Upper lobe of right lung (tissue), 1 donor: Measurements from ENCODE around the gene KRTAP3-2. TPM values are rescaled to one million over a fixed set of nuclear protein-coding genes. Genes with fewer than 3 reads are reported as not detected.

Experiments used
- ATAC-seq: fragments of 200-7000 bp; cut with Tn5 transposase; one replicate; pipeline ENCODE4 v1.9.1; 2020; ENCODE audit warnings: mild to moderate bottlenecking, moderate library complexity
- DNase-seq: peaks from one replicate; pipeline ENCODE4 v3.0.0-alpha.2; 2020
- H3K27ac ChIP-seq: fragments of 200-600 bp; one replicate; pipeline ENCODE4 v1.8.0; 2022
- H3K27me3 ChIP-seq: fragments of 200-600 bp; one replicate; pipeline ENCODE4 v1.8.0; 2022; ENCODE audit warnings: mild to moderate bottlenecking
- H3K36me3 ChIP-seq: fragments of 200-600 bp; one replicate; pipeline ENCODE4 v1.8.0; 2022
- H3K4me1 ChIP-seq: fragments of 200-600 bp; one replicate; pipeline ENCODE4 v1.8.0; 2022
- H3K4me3 ChIP-seq: fragments of 200-600 bp; one replicate; pipeline ENCODE4 v1.8.0; 2022; ENCODE audit warnings: mild to moderate bottlenecking
- H3K9me3 ChIP-seq: fragments of 200-600 bp; one replicate; pipeline ENCODE4 v1.8.0; 2022
- intact Hi-C: fragments of 100-400 bp; cut with DNase I; formaldehyde crosslinking; loops from one replicate; pipeline ENCODE4 v1.11.0; 2022
- total RNA-seq: library from RNA; stranded (reverse); fragmentation: NEBNext Ultra II Directional; extraction: Animal tissue kit (Norgen Biotek cat#: 25700); gene quantifications from one replicate; pipeline ENCODE4 v1.2.1, GENCODE V29; 2021
- TF ChIP-seq, protein P1 (sequence below): fragments of 200-600 bp; IDR thresholded peaks from one replicate; pipeline ENCODE4 v1.8.0; 2022; ENCODE audit warnings: antibody characterized with exemption
- donor health status: DM: no; HTN: yes; CAD: no; lungs with severe emphysema.

The KRTAP3-2 gene
- total RNA-seq, 1 donor from 2014 or later, result not detected

DNA sequence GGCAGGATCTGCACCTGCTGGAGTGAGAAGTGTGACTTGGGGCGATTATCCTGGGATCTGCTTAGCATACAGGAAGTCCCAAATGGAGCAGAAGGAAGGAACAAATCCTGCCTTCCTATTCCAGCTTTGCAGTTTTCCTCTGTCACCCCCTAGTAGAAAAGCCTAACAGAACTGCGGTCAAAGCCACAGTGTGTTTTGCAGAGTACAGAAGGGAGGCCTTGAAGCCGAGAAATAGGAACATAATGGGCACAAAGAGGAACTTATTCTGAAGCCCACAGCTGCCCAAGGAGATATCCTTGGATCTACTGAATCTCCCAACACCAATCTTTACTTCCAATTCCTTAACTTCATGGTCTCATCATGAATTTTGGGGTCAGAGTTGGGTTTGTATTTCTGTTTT, 18.8 kb upstream of the KRTAP3-2 start:
- ATAC-seq (no peak), DNase-seq (no peak)
- Histone ChIP-seq H3K36me3 (no peaks in the 10 kb centered on the region), H3K27me3 (peaks cover 5% of the 10 kb centered on the region), H3K9me3 (no peaks in the 10 kb centered on the region), H3K4me1 (no peaks in the 10 kb centered on the region), H3K4me3 (no peak overlapping the region), H3K27ac (no peak overlapping the region)
- TF ChIP-seq, protein P1, sequence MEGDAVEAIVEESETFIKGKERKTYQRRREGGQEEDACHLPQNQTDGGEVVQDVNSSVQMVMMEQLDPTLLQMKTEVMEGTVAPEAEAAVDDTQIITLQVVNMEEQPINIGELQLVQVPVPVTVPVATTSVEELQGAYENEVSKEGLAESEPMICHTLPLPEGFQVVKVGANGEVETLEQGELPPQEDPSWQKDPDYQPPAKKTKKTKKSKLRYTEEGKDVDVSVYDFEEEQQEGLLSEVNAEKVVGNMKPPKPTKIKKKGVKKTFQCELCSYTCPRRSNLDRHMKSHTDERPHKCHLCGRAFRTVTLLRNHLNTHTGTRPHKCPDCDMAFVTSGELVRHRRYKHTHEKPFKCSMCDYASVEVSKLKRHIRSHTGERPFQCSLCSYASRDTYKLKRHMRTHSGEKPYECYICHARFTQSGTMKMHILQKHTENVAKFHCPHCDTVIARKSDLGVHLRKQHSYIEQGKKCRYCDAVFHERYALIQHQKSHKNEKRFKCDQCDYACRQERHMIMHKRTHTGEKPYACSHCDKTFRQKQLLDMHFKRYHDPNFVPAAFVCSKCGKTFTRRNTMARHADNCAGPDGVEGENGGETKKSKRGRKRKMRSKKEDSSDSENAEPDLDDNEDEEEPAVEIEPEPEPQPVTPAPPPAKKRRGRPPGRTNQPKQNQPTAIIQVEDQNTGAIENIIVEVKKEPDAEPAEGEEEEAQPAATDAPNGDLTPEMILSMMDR, result no peak
- intact Hi-C loops, result no loop called here

DNA sequence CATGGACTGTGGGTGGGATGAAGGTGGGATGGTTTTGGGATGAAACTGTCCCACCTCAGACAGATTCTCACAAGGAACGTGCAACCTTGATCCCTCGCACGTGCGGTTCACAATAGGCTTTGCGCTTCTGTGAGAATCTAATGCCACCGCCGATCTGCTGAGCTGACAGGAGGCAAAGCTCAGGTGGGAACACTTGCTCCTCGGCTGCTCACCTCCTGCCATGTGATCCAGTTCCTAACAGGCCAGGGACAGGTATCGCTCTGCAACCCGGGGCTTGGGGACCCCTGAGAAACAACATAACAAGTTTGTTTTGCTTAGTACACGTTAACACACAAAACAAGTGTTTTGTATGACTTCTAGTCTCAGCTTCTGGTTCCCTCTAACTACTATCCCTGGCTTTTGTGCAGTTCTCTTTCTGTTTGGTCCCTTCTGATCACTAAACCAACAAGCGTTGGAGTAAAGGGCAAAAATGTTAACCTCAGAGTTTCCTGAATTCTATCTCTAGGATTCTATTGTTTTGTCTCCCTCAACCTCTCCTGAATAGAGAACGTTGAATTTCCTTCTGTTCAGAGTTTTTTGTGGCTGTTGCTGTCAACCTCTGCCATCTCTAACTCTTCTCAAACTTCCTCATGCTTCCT, 17.0 kb upstream of the KRTAP3-2 start:
- DNase-seq, result no peak
- Histone ChIP-seq H3K4me1 (no peaks in the 10 kb centered on the region), H3K27ac (no peak overlapping the region), H3K27me3 (no peaks in the 10 kb centered on the region), H3K36me3 (no peaks in the 10 kb centered on the region), H3K9me3 (no peaks in the 10 kb centered on the region), H3K4me3 (no peak overlapping the region)
- no peak for ATAC-seq
- intact Hi-C loops, result no loop called here
- TF ChIP-seq, protein P1, result no peak

DNA sequence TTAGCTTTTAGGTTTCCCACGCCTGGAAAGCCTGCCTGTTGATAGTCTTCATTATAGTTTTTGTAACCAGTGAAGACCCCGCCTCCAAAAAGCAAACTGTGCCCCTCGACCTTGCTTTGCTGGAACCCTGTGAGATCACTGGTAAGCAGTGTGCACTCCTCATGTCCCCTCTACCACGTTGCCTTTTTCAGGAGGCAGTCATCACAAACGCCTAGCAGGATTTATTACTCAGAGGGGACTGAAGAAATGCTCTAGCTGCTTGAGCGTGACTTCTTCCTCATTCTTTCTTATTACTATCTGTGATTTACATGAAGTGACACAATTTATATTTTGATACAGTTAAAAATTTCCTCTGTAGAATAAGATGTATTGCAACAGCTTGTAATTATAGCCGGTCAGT, 15.7 kb upstream of the KRTAP3-2 start:
- no peaks in the 10 kb centered on the region for H3K36me3 ChIP-seq
- ATAC-seq (no peak), DNase-seq (no peak)
- no peak overlapping the region for H3K27ac ChIP-seq
- intact Hi-C loops, result no loop called here
- no peaks in the 10 kb centered on the region for H3K4me1 ChIP-seq
- H3K27me3 ChIP-seq, result no peaks in the 10 kb centered on the region
- H3K9me3 ChIP-seq, result no peaks in the 10 kb centered on the region
- no peak overlapping the region for H3K4me3 ChIP-seq
- TF ChIP-seq, protein P1, result no peak

DNA sequence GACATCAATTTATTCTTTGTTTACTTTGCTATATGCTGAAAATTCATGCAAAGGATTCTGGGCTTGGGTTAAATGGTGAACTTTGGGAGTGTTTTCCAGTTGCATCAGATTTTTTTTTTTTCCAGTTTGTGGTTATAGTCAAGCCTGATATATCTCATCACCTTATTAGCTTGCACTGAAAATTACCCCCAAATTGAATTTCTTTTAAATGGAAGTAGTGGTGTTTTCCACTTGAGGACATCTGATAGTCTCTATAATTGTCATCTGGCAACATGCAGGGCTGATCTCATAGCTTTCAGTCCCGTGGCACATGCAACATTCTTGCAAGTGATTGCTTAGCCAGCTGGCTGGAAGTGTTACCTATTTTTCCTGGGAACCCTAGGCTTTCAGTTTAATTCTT, 13.9 kb upstream of the KRTAP3-2 start:
- H3K9me3 ChIP-seq, result no peaks in the 10 kb centered on the region
- H3K4me1 ChIP-seq, result no peaks in the 10 kb centered on the region
- no peak overlapping the region for H3K27ac ChIP-seq
- no peak for ATAC-seq
- H3K36me3 ChIP-seq, result no peaks in the 10 kb centered on the region
- intact Hi-C loops, result no loop called here
- H3K27me3 ChIP-seq, result no peaks in the 10 kb centered on the region
- DNase-seq, result no peak
- no peak overlapping the region for H3K4me3 ChIP-seq
- TF ChIP-seq, protein P1, result no peak

DNA sequence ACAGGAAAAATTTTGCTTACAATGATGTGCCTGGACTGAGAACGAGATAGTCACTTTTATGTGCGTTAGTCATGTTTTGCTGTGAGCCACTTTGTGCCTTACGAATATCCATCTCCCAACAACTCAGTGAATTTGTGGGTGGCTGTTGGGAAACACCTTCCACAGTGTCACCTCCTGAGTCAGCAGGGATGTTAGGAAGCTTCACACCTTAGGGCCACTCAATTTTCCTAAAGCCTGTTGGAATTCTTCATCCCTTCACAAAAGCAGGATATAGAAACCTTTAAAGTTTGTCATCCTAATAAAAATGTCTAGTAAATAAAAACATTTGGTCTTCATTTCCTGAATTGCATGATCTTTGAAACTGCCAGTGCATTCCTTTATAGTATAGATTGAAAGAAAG, 13.5 kb upstream of the KRTAP3-2 start:
- intact Hi-C loops, result no loop called here
- Histone ChIP-seq H3K27me3 (no peaks in the 10 kb centered on the region), H3K4me3 (no peak overlapping the region), H3K27ac (no peak overlapping the region), H3K36me3 (no peaks in the 10 kb centered on the region), H3K9me3 (no peaks in the 10 kb centered on the region), H3K4me1 (no peaks in the 10 kb centered on the region)
- no peak for DNase-seq
- TF ChIP-seq, protein P1, result no peak
- no peak for ATAC-seq
